OCI-LY7 (cell line): ENCODE data around the gene PHF21B. TPM values are rescaled to one million over a fixed set of nuclear protein-coding genes. Genes with fewer than 3 reads are reported as not detected.

Source experiments
- BruUV-seq: library from RNA; stranded (reverse); fragments of 400-500 nt; replicated peaks from 2 replicates; lab custom pipeline; 2021; lab: Mats Ljungman, UMichigan
- CTCF ChIA-PET: fragments of 300-600 bp; sonication (Branson Sonifier 250); formaldehyde crosslinking; loops from one replicate; lab custom pipeline; 2022; ENCODE audit warnings: antibody characterized with exemption; ENCODE audit not compliant: unreplicated experiment; lab: Charles Lee
- POLR2A ChIA-PET: fragments of 300-600 bp; sonication (Branson Sonifier 250); formaldehyde crosslinking; loops from one replicate; lab custom pipeline; 2022; ENCODE audit warnings: antibody characterized with exemption; lab: Charles Lee
- DNase-seq: peaks from one replicate; pipeline ENCODE4 v3.0.0-alpha.2; 2015; ENCODE audit warnings: low spot score
- H2AFZ ChIP-seq: fragments of 200-600 bp; sonication (generic), shearing (Covaris generic); 2 replicates; pipeline ENCODE4 v1.6.1; 2014; ENCODE audit warnings: mild to moderate bottlenecking, antibody characterized with exemption, low read length, moderate library complexity
- H3K27ac ChIP-seq: fragments of 200-600 bp; sonication (generic); 2 replicates; pipeline ENCODE4 v1.5.1; 2014; ENCODE audit warnings: mixed run types, low read depth, mild to moderate bottlenecking, moderate library complexity, low read length, inconsistent platforms; ENCODE audit not compliant: poor library complexity, severe bottlenecking
- H3K36me3 ChIP-seq: fragments of 200-600 bp; sonication (generic); 2 replicates; pipeline ENCODE4 v1.6.1; 2014; ENCODE audit warnings: mild to moderate bottlenecking, antibody characterized with exemption, low read length, moderate library complexity, mixed read lengths; ENCODE audit not compliant: insufficient read depth
- H3K4me1 ChIP-seq: fragments of 200-600 bp; sonication (generic); 2 replicates; pipeline ENCODE4 v1.5.1; 2014; ENCODE audit warnings: mild to moderate bottlenecking, low read length; ENCODE audit not compliant: insufficient read depth, poor library complexity, severe bottlenecking
- H3K4me2 ChIP-seq: fragments of 200-600 bp; sonication (generic); 2 replicates; pipeline ENCODE4 v1.6.1; 2014; ENCODE audit warnings: mild to moderate bottlenecking, low read length
- H3K4me3 ChIP-seq: fragments of 200-600 bp; sonication (generic); 2 replicates; pipeline ENCODE4 v1.5.1; 2014; ENCODE audit warnings: mild to moderate bottlenecking, low read depth, low read length; ENCODE audit not compliant: poor library complexity, severe bottlenecking
- H3K79me2 ChIP-seq: fragments of 200-600 bp; sonication (generic); 2 replicates; pipeline ENCODE4 v1.6.1; 2016; ENCODE audit warnings: low read depth, mild to moderate bottlenecking, low read length, moderate library complexity, mixed read lengths; ENCODE audit not compliant: insufficient read depth
- H3K9me2 ChIP-seq: fragments of 200-600 bp; sonication (generic); 2 replicates; pipeline ENCODE4 v1.6.1; 2016; ENCODE audit warnings: mild to moderate bottlenecking, low read length, mixed read lengths; ENCODE audit not compliant: insufficient read depth
- H3K9me3 ChIP-seq: fragments of 200-600 bp; sonication (generic); 2 replicates; pipeline ENCODE4 v1.6.1; 2014; ENCODE audit warnings: mild to moderate bottlenecking, mixed run types, low read length, mixed read lengths
- H4K20me1 ChIP-seq: fragments of 200-600 bp; sonication (generic); 2 replicates; pipeline ENCODE4 v1.6.1; 2014; ENCODE audit warnings: mild to moderate bottlenecking, antibody characterized with exemption, low read length, moderate library complexity, mixed read lengths; ENCODE audit not compliant: insufficient read depth
- CTCF ChIP-seq: fragments of 200-600 bp; sonication (generic); conservative IDR thresholded peaks from 2 replicates; pipeline ENCODE4 v1.5.1; 2014; ENCODE audit warnings: mild to moderate bottlenecking, antibody characterized with exemption, low read length, moderate library complexity, mixed read lengths
- EZH2phosphoT487 ChIP-seq: fragments of 200-600 bp; sonication (generic); IDR thresholded peaks from 2 replicates; pipeline ENCODE4 v1.6.1; 2018; ENCODE audit warnings: low read depth, borderline replicate concordance, mild to moderate bottlenecking, mixed run types, antibody characterized with exemption, low read length, moderate library complexity, mixed read lengths
- intact Hi-C: fragments of 100-400 bp; cut with micrococcal nuclease; formaldehyde crosslinking; loops from one replicate; pipeline ENCODE4 v1.10.0; 2022; ENCODE audit not compliant: unreplicated experiment
- total RNA-seq, 2 experiments: library from RNA; depleted of rRNA in 1 of 2; stranded (reverse); fragments of >200 nt in 1 of 2; shearing (Covaris generic) in 1 of 2; gene quantifications; 2 replicates each; pipeline ENCODE4 v1.2.3, GENCODE V29; 2014 to 2022

PHF21B gene
- total RNA-seq, 2 experiments from 2014 or later, result 9.4 to 12.4 TPM

- TF ChIP-seq CTCF (no peak), EZH2phosphoT487 (no peak)
- H3K4me1 ChIP-seq, result no peaks in the 10 kb centered on the region
- no TSS peak for BruUV-seq
- H3K9me3 ChIP-seq, result peaks cover 3% of the 10 kb centered on the region; the same call in 1 of the 2 replicates
- no peaks in the 10 kb centered on the region for H3K9me2 ChIP-seq
- ChIA-PET CTCF (no interaction called here), POLR2A (interaction anchor here (0.7 kb wide), 1 partner anchor 34 kb away, joined by 4 read pairs; no protein-coding TSS in a partner anchor)
- H3K36me3 ChIP-seq, result no peaks in the 10 kb centered on the region
- H3K27ac ChIP-seq, result no peak overlapping the region
- no peaks in the 10 kb centered on the region for H4K20me1 ChIP-seq
- H2AFZ ChIP-seq, result no peak overlapping the region
- DNase-seq, result no peak
- intact Hi-C loops, result no loop called here
- H3K4me2 ChIP-seq, result no peak overlapping the region
- H3K4me3 ChIP-seq, result no peak overlapping the region
- H3K79me2 ChIP-seq, result no peaks in the 10 kb centered on the region
Observed at GRCh38 chr22:44831885-44832284, 177.9 kb downstream of the PHF21B start.

Other genes starting within 250 kb of the PHF21B start
- gene NUP50, start 153.9 kb upstream of the PHF21B start, total RNA-seq (2014; rRNA removed; shearing (Covaris generic)), result 100 and 107 TPM in 2 replicates
- gene NUP50, start 153.9 kb upstream of the PHF21B start, total RNA-seq (2022), result 132 and 134 TPM in 2 replicates
- 55.1 and 80.7 TPM in 2 replicates for gene KIAA0930, start 230.9 kb upstream of the PHF21B start, total RNA-seq (2014; rRNA removed; shearing (Covaris generic))
- 85.3 and 93.9 TPM in 2 replicates for gene KIAA0930, start 230.9 kb upstream of the PHF21B start, total RNA-seq (2022)